Trophoblast cell (in vitro differentiated cells and primary cell): ENCODE results near the gene TAF6.
A peak's percentile ranks its signal among the peaks of the same experiment; 100 is the strongest.
"Not testable (repeated sequence)": the region's sequence is repeated elsewhere in the genome, so short reads cannot be mapped to it uniquely, and the experiment has no call there.

Experiments used
- DNase-seq, 2 donors: peaks; one replicate each; pipeline ENCODE4 v3.0.0-alpha.2; 2016
- H2AFZ ChIP-seq: 2 replicates; pipeline ENCODE4 v1.6.1; 2013; ENCODE audit warnings: low read length, moderate library complexity, mild to moderate bottlenecking; ENCODE audit not compliant: insufficient read depth, poor library complexity
- H2AK5ac ChIP-seq: 2 replicates; pipeline ENCODE4 v1.6.1; 2013; ENCODE audit warnings: mild to moderate bottlenecking, low read length
- H2BK120ac ChIP-seq: 2 replicates; pipeline ENCODE4 v1.6.1; 2013; ENCODE audit warnings: low read length, mild to moderate bottlenecking, moderate library complexity; ENCODE audit not compliant: insufficient read depth, poor library complexity
- H2BK12ac ChIP-seq: 2 replicates; pipeline ENCODE4 v1.6.1; 2013; ENCODE audit warnings: mild to moderate bottlenecking, low read length, moderate library complexity
- H2BK5ac ChIP-seq: 2 replicates; pipeline ENCODE4 v1.6.1; 2013; ENCODE audit warnings: low read length, low read depth, moderate library complexity, mild to moderate bottlenecking; ENCODE audit not compliant: poor library complexity
- H3K14ac ChIP-seq: 2 replicates; pipeline ENCODE4 v1.6.1; 2013; ENCODE audit warnings: mild to moderate bottlenecking, low read length
- H3K18ac ChIP-seq: 2 replicates; pipeline ENCODE4 v1.6.1; 2013; ENCODE audit warnings: mild to moderate bottlenecking, low read length
- H3K23ac ChIP-seq: 2 replicates; pipeline ENCODE4 v1.6.1; 2013; ENCODE audit warnings: low read length
- H3K27ac ChIP-seq: 2 replicates; pipeline ENCODE4 v1.5.1; 2013; ENCODE audit warnings: low read depth, mild to moderate bottlenecking, inconsistent platforms, low read length, moderate library complexity
- H3K27me3 ChIP-seq: 2 replicates; pipeline ENCODE4 v1.6.1; 2013; ENCODE audit warnings: inconsistent platforms, mild to moderate bottlenecking, low read length, moderate library complexity; ENCODE audit not compliant: insufficient read depth
- H3K36me3 ChIP-seq, 2 experiments: 1 replicate in 1 of 2; 2 replicates in 1 of 2; pipeline ENCODE4 v1.6.1; 2013; ENCODE audit warnings: low read length in 2 of 2, mild to moderate bottlenecking in 2 of 2, moderate library complexity in 1 of 2; ENCODE audit not compliant: insufficient read depth in 2 of 2, control insufficient read depth in 1 of 2
- H3K4ac ChIP-seq: 2 replicates; pipeline ENCODE4 v1.6.1; 2013; ENCODE audit warnings: low read depth, mild to moderate bottlenecking, low read length, moderate library complexity
- H3K4me1 ChIP-seq, 2 experiments: 1 replicate in 1 of 2; 2 replicates in 1 of 2; pipeline ENCODE4 v1.6.1; 2013; ENCODE audit warnings: low read length in 2 of 2, mild to moderate bottlenecking in 2 of 2, moderate library complexity in 1 of 2; ENCODE audit not compliant: insufficient read depth in 2 of 2, control insufficient read depth in 1 of 2
- H3K4me2 ChIP-seq: 2 replicates; pipeline ENCODE4 v1.6.1; 2013; ENCODE audit warnings: inconsistent platforms, mild to moderate bottlenecking, low read length, moderate library complexity
- H3K4me3 ChIP-seq: 2 replicates; pipeline ENCODE4 v1.5.1; 2013; ENCODE audit warnings: mild to moderate bottlenecking, low read depth, low read length, inconsistent platforms
- H3K79me1 ChIP-seq: one replicate; pipeline ENCODE4 v1.6.1; 2013; ENCODE audit warnings: low read length
- H3K79me2 ChIP-seq: 2 replicates; pipeline ENCODE4 v1.6.1; 2013; ENCODE audit warnings: low read length, mild to moderate bottlenecking; ENCODE audit not compliant: control insufficient read depth, insufficient read depth, poor library complexity
- H3K9ac ChIP-seq: 2 replicates; pipeline ENCODE4 v1.6.1; 2013; ENCODE audit warnings: mild to moderate bottlenecking, low read length
- H3K9me3 ChIP-seq: 2 replicates; pipeline ENCODE4 v1.6.1; 2013; ENCODE audit warnings: low read depth, mild to moderate bottlenecking, control low read depth, inconsistent platforms, low read length; ENCODE audit not compliant: insufficient read depth
- H4K12ac ChIP-seq: 2 replicates; pipeline ENCODE4 v1.6.1; 2013; ENCODE audit warnings: low read depth, mild to moderate bottlenecking, low read length, moderate library complexity
- H4K8ac ChIP-seq: 2 replicates; pipeline ENCODE4 v1.6.1; 2013; ENCODE audit warnings: low read depth, mild to moderate bottlenecking, low read length, moderate library complexity
- H4K91ac ChIP-seq: one replicate; pipeline ENCODE4 v1.6.1; 2013; ENCODE audit warnings: low read depth, mild to moderate bottlenecking, low read length, moderate library complexity
- WGBS: extraction: QIAGEN DNeasy Blood & Tissue Kit; methylation state at CpG from one replicate; pipeline ENCODE4 v1.1.7; 2013; ENCODE audit warnings: missing lambda C conversion rate; ENCODE audit not compliant: insufficient read length, insufficient coverage; ENCODE audit errors: extremely low coverage; 5-methylcytosine and 5-hydroxymethylcytosine counted together

Gene TAF6

GRCh38 chr7:100147278-100147677, 28.1 kb upstream of the TAF6 start:
- H3K9ac ChIP-seq: no peak overlapping the region
- H3K79me2 ChIP-seq: peaks cover 6% of the 10 kb centered on the region
- no peak overlapping the region for H4K8ac ChIP-seq
- H3K27me3 ChIP-seq: no peaks in the 10 kb centered on the region
- no peak overlapping the region for H3K4me3 ChIP-seq
- no peak overlapping the region for H3K14ac ChIP-seq
- no peak overlapping the region for H2BK12ac ChIP-seq
- no peak overlapping the region for H2AK5ac ChIP-seq
- H3K36me3 ChIP-seq: peaks cover 0 to 2% of the 10 kb centered on the region in 2 experiments
- H3K79me1 ChIP-seq: peaks cover 6% of the 10 kb centered on the region
- WGBS: no CpG with 5 or more reads among the region's 2 CpGs
- no peak for DNase-seq
- H2BK5ac ChIP-seq: no peak overlapping the region
- no peak overlapping the region for H4K12ac ChIP-seq
- no peak overlapping the region for H2BK120ac ChIP-seq
- H3K23ac ChIP-seq: no peak overlapping the region
- H3K4me1 ChIP-seq: peaks cover 5% of the 10 kb centered on the region in 2 experiments
- H3K9me3 ChIP-seq: no peaks in the 10 kb centered on the region
- H3K4me2 ChIP-seq: no peak overlapping the region
- no peak overlapping the region for H2AFZ ChIP-seq
- H3K18ac ChIP-seq: no peak overlapping the region
- no peak overlapping the region for H3K4ac ChIP-seq
- H3K27ac ChIP-seq: no peak overlapping the region
- no peak overlapping the region for H4K91ac ChIP-seq

- H4K12ac ChIP-seq, H3K23ac ChIP-seq, H2BK5ac ChIP-seq, H3K4me2 ChIP-seq, H2BK12ac ChIP-seq, H2BK120ac ChIP-seq, H3K79me1 ChIP-seq, H3K18ac ChIP-seq, H3K4me3 ChIP-seq, H3K27me3 ChIP-seq, H4K91ac ChIP-seq, H3K9ac ChIP-seq, H3K4ac ChIP-seq, H2AFZ ChIP-seq, H4K8ac ChIP-seq, H2AK5ac ChIP-seq, H3K4me1 ChIP-seq, H3K9me3 ChIP-seq, H3K14ac ChIP-seq, H3K27ac ChIP-seq, H3K36me3 ChIP-seq, H3K79me2 ChIP-seq: not testable (repeated sequence)
- no CpG with 5 or more reads among the region's 4 CpGs for WGBS
- DNase-seq: peak; percentile 67 to 89
Measured at GRCh38 chr7:100146350-100146749, 27.2 kb upstream of the TAF6 start.

- Histone ChIP-seq H3K18ac (no peak overlapping the region), H3K4ac (no peak overlapping the region), H3K4me2 (no peak overlapping the region), H3K27me3 (no peaks in the 10 kb centered on the region), H3K9ac (no peak overlapping the region), H3K27ac (no peak overlapping the region), H4K91ac (no peak overlapping the region), H2AK5ac (no peak overlapping the region), H2BK12ac (no peak overlapping the region), H4K12ac (no peak overlapping the region), H3K14ac (no peak overlapping the region), H4K8ac (no peak overlapping the region), H2AFZ (no peak overlapping the region), H3K79me2 (no peaks in the 10 kb centered on the region), H3K23ac (no peak overlapping the region), H3K36me3 (no peaks in the 10 kb centered on the region), H3K4me1 (no peaks in the 10 kb centered on the region), H3K9me3 (no peaks in the 10 kb centered on the region), H2BK5ac (no peak overlapping the region), H3K4me3 (no peak overlapping the region), H3K79me1 (no peaks in the 10 kb centered on the region), H2BK120ac (no peak overlapping the region)
- WGBS: no CpG with 5 or more reads among the region's 3 CpGs
- no peak for DNase-seq
Measured at GRCh38 chr7:100142461-100142860, 23.3 kb upstream of the TAF6 start.

- Histone ChIP-seq H2BK5ac (no peak overlapping the region), H3K4ac (no peak overlapping the region), H4K12ac (no peak overlapping the region), H3K36me3 (no peaks in the 10 kb centered on the region), H2AFZ (no peak overlapping the region), H2BK120ac (no peak overlapping the region), H3K14ac (no peak overlapping the region), H3K27ac (no peak overlapping the region), H3K4me1 (no peaks in the 10 kb centered on the region), H3K79me1 (no peaks in the 10 kb centered on the region), H3K4me3 (no peak overlapping the region), H3K18ac (no peak overlapping the region), H3K23ac (no peak overlapping the region), H3K4me2 (no peak overlapping the region), H3K79me2 (no peaks in the 10 kb centered on the region), H3K27me3 (no peaks in the 10 kb centered on the region), H4K91ac (no peak overlapping the region), H3K9me3 (no peaks in the 10 kb centered on the region), H2BK12ac (no peak overlapping the region), H2AK5ac (no peak overlapping the region), H4K8ac (no peak overlapping the region), H3K9ac (no peak overlapping the region)
- no CpG with 5 or more reads among the region's 3 CpGs for WGBS
- DNase-seq: peak in 1 of 2 donors; percentile 5
Measured at GRCh38 chr7:100141555-100141949, 22.4 kb upstream of the TAF6 start.
